GM10266 (cell line): ENCODE measurements around the gene CLIC1.
A peak's percentile ranks its signal among the peaks of the same experiment; 100 is the strongest.

Experiments used
- DNase-seq: peaks from one replicate; pipeline ENCODE4 v3.0.0; 2012; ENCODE audit errors: extremely low spot score
- CTCF ChIP-seq: IDR thresholded peaks from 2 replicates; pipeline ENCODE4 v1.5.1; 2012; ENCODE audit warnings: mild to moderate bottlenecking, low read depth; ENCODE audit not compliant: control insufficient read depth, insufficient read depth; ENCODE audit errors: missing control alignments

CLIC1 gene

GRCh38 chr6:31729515-31729978, 6.8 kb downstream of the CLIC1 start:
- DNase-seq, result peak; percentile 83
- no peak for TF ChIP-seq CTCF

GRCh38 chr6:31728767-31729514, 7.4 kb downstream of the CLIC1 start, which contains the start of gene DDAH2:
Gene DDAH2, minus strand, starts transcription at chr6:31729299. Its CDS starts 138 bp downstream, at chr6:31729161.
- TF ChIP-seq CTCF, result peak; percentile 87
- no peak for DNase-seq

GRCh38 chr6:31727717-31728671, 8.3 kb downstream of the CLIC1 start:
- no peak for DNase-seq
- TF ChIP-seq CTCF, result no peak

GRCh38 chr6:31727034-31727716, 9.2 kb downstream of the CLIC1 start:
- no peak for TF ChIP-seq CTCF
- peak; percentile 80 for DNase-seq

GRCh38 chr6:31725502-31726350, 10.6 kb downstream of the CLIC1 start:
- no peak for DNase-seq
- no peak for TF ChIP-seq CTCF

- TF ChIP-seq CTCF, result no peak
- DNase-seq, result no peak
Observed at GRCh38 chr6:31723980-31724691, 12.2 kb downstream of the CLIC1 start.
